Myocyte (in vitro differentiated cells): ENCODE data around the gene VSNL1. TPM values are rescaled to one million over a fixed set of nuclear protein-coding genes. Genes with fewer than 3 reads are reported as not detected.

Source experiments
- DNase-seq: peaks from one replicate; pipeline ENCODE4 v3.0.0-alpha.2; 2012; ENCODE audit warnings: low read depth
- total RNA-seq: library from RNA; depleted of rRNA; stranded (reverse); fragments of >200 nt; gene quantifications from 2 replicates; pipeline ENCODE4 v1.2.3, GENCODE V29; 2014

VSNL1 gene
- total RNA-seq, 1 donor from 2014 or later = 2.1 TPM

DNA sequence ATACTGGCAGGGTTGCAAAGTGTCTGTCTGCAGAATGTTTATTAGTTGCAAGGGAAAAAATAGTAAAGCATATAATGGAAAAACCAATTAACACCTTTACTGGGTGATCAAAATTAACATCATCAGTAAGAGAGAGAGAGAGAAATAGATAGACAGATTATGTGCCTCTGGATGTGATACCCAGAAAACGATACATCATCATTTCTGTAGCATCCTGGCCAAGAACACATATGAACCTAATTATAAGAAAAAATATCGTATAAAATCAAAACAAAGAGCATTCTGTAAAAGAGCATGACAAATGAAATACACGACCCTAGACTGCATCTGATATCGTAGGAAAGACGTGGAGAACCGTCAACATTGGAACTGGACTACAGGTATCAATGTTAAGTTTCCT, 148.5 kb downstream of the VSNL1 start:
- DNase-seq = no peak

GRCh38 chr2:17690776-17691175, 150.3 kb downstream of the VSNL1 start:
- no peak for DNase-seq

Other genes with a start within 250 kb of the VSNL1 start
- gene RAD51AP2, start 22.3 kb upstream of the VSNL1 start, total RNA-seq = 0.37 TPM in 1 of 2 replicates, not detected in the other
- gene SMC6, start 213.1 kb downstream of the VSNL1 start, total RNA-seq = 28.9 and 32.6 TPM in 2 replicates
- gene GEN1, start 213.4 kb downstream of the VSNL1 start, total RNA-seq = 10.4 and 11.3 TPM in 2 replicates